SK-N-MC (cell line): ENCODE measurements around the gene PINLYP.
"Not testable (repeated sequence)": the region's sequence is repeated elsewhere in the genome, so short reads cannot be mapped to it uniquely, and the experiment has no call there.

Source experiments
- DNase-seq: peaks from one replicate; pipeline ENCODE4 v3.0.0-alpha.2; 2011; ENCODE audit warnings: low read depth, low spot score
- H3K27ac ChIP-seq: fragments of 200-600 bp; sonication (generic); 2 replicates; pipeline ENCODE4 v1.5.1; 2016; ENCODE audit warnings: mixed run types
- H3K36me3 ChIP-seq: fragments of 200-600 bp; sonication (generic); 2 replicates; pipeline ENCODE4 v1.6.1; 2017; ENCODE audit warnings: antibody characterized with exemption, low read length, mixed read lengths; ENCODE audit not compliant: insufficient read depth
- H3K4me3 ChIP-seq: fragments of 200-600 bp; sonication (generic); 2 replicates; pipeline ENCODE4 v1.5.1; 2016
- H3K9ac ChIP-seq: fragments of 200-600 bp; sonication (generic); 2 replicates; pipeline ENCODE4 v1.8.0; 2017; ENCODE audit warnings: mixed run types, mixed read lengths; ENCODE audit not compliant: insufficient read length
- H3K9me3 ChIP-seq: fragments of 200-600 bp; sonication (generic); 2 replicates; pipeline ENCODE4 v1.6.1; 2017; ENCODE audit warnings: low read depth, mild to moderate bottlenecking, antibody characterized with exemption, low read length, moderate library complexity, mixed read lengths
- EZH2 ChIP-seq: fragments of 200-600 bp; sonication (generic); IDR thresholded peaks from one replicate; pipeline ENCODE4 v1.6.1; 2017; ENCODE audit warnings: antibody characterized with exemption
- FOXP2 ChIP-seq: optimal IDR thresholded peaks from 2 replicates; pipeline ENCODE3; 2011; ENCODE audit warnings: mild to moderate bottlenecking, moderate library complexity; ENCODE audit not compliant: insufficient read depth; ENCODE audit errors: extremely low read length, control extremely low read depth
- POLR2AphosphoS5 ChIP-seq: IDR thresholded peaks from 2 replicates; pipeline ENCODE4 v1.6.1; 2012; ENCODE audit warnings: mild to moderate bottlenecking, low read depth, low read length, borderline replicate concordance

The PINLYP gene

DNA sequence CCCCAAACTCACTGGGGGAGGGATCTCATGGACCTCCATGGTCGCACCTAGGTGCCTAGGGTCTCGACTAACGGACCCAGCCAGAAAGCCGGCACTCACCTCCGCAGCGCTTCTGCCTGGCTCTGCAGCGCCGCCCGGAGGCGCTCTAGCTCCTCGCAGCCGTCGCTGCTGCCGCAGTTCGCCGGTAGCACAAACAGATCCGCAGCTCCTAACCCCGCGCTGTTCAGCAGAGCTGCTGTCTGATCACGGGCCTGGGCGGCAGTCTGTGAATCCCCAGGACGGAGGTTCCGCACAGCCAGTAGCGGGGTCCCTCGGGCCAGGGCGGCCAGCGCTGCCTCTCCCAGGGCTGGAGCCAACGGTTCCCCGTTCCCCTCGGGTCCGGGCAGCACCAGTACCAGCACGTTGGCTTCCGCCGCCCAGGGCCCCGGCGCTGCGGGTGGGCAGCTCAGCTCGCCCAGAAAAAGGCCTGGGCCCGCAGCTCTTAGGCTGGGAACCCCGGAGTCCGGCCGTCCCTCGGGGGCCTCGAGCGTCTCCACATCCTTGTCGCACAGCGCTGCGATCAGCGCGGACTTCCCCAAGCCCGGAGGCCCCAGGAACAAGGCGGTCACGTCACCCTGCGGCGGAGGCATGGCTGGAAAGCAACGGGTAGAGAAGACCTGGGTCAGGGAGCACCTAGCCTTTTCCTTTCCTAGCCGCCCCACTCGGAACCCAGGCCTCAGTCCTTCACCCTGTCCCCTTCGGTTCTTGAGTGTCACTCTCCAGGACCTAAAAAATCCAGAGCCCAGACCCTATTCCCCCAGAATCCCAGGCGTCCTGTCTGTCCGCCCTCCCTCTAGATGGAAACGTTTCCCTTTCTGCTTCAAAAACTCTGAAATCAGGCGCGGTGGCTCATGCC, 19.4 kb downstream of the PINLYP start:
- H3K9me3 ChIP-seq, result no peaks in the 10 kb centered on the region
- peak overlapping the region; percentile 85 for H3K4me3 ChIP-seq
- TF ChIP-seq FOXP2 (no peak), EZH2 (no peak), POLR2AphosphoS5 (no peak)
- no peak overlapping the region for H3K27ac ChIP-seq
- H3K36me3 ChIP-seq, result peaks cover 9% of the 10 kb centered on the region
- DNase-seq, result no peak
- peak overlapping the region; percentile 91 for H3K9ac ChIP-seq

DNA sequence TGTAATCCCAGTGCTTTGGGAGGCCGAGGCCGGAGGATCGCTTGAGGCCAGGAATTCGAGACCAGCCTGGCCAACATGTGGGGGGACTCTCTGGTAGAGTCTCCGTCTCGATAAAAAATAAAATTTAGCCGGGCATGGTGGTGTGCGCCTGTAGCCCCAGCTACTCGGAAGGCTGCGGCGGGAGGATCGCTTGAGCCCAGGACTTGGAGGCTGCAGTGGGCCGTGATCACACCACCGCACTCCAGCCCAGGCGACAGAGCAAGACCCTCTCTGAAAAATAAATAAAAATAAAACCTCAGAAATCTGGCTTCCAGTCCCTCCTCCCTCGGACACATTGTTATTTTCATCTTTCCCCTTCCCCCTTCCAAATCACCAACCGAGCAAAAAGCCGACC, 20.0 kb downstream of the PINLYP start:
- DNase-seq, result no peak
- TF ChIP-seq POLR2AphosphoS5 (no peak), FOXP2 (no peak), EZH2 (no peak)
- peaks cover 13% of the 10 kb centered on the region for H3K36me3 ChIP-seq
- no peaks in the 10 kb centered on the region for H3K9me3 ChIP-seq
- H3K4me3 ChIP-seq, result peak overlapping the region; percentile 85
- peak overlapping the region; percentile 91 for H3K9ac ChIP-seq
- no peak overlapping the region for H3K27ac ChIP-seq

DNA sequence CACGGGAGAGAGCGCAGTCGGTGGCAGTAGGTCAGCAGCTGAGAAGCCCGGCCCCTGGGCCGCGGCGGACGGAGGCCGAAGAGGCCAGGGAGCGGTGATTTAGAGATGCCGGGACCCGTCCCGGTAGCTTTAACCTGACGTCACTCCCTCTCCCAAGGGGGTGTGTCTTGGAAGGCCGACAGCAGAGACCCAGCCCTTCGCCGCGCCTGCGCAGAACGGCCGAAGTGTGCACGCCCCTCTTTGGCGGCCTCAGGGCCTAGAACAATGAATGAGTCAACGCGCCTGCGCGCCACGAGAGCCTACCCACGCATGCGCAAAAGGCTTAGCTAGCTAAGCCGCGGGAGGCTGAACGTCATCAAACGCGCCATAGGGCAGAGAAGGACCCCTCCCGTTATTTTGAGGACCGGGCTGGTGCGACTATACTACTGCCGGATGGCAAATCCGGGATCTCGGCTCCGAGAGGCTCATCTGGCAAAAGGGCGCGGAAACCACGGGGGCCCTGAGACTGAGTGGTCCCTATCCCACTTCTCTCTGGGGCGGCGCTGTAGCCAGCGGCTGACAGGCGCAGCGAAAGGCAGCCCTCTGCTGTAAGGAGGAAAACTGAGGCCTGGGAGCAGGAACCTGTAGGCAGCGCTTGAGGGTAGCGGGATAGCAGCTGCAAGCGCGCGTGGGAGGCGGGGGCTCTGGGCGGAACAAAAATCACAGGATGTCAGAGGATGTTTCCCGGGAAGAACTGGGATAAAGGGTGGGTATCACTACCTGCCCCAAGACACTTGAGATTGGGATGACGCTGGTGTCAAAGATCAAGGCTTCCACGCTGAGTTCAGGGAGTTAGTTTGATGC, 20.6 kb downstream of the PINLYP start, which contains the start of the genes IRGQ and ZNF576:
TSS of gene IRGQ (minus strand) at position 136 of the 843 bp plus-strand sequence. CDS start 796 bp downstream, outside the sequence.
TSS of gene ZNF576 (plus strand) at position 597 of the 843 bp plus-strand sequence. CDS start 514 bp downstream, outside the sequence.
- DNase-seq, result peak; percentile 97
- Histone ChIP-seq H3K9me3 (no peaks in the 10 kb centered on the region), H3K9ac (peak within 1 kb of the TSS; percentile 92), H3K4me3 (peak within 1 kb of the TSS; percentile 85), H3K36me3 (peaks cover 13% of the 10 kb centered on the region), H3K27ac (peak within 1 kb of the TSS; percentile 99)
- TF ChIP-seq POLR2AphosphoS5 (peak; percentile 59; the same call in 1 of the 2 replicates), FOXP2 (no peak)

GRCh38 chr19:43596842-43597461, 21.4 kb downstream of the PINLYP start:
- no peak for DNase-seq
- H3K36me3 ChIP-seq, result peaks cover 18% of the 10 kb centered on the region

GRCh38 chr19:43597876-43598275, 22.3 kb downstream of the PINLYP start:
- H3K36me3 ChIP-seq, result peaks cover 18% of the 10 kb centered on the region
- no peak for DNase-seq
- no peak for TF ChIP-seq POLR2AphosphoS5
- TF ChIP-seq FOXP2, result no peak
- no peak for TF ChIP-seq EZH2
- H3K9ac ChIP-seq, result peak overlapping the region; percentile 92
- H3K9me3 ChIP-seq, result no peaks in the 10 kb centered on the region
- H3K27ac ChIP-seq, result no peak overlapping the region
- H3K4me3 ChIP-seq, result peak overlapping the region; percentile 85

More at GRCh38 chr19:43596842-43597461, 21.4 kb downstream of the PINLYP start:
- peak overlapping the region; percentile 85 for H3K4me3 ChIP-seq
- H3K27ac ChIP-seq, result peak overlapping the region; percentile 99
- no peaks in the 10 kb centered on the region for H3K9me3 ChIP-seq
- peak overlapping the region; percentile 92 for H3K9ac ChIP-seq
- TF ChIP-seq FOXP2 (no peak), POLR2AphosphoS5 (no peak), EZH2 (no peak)

DNA sequence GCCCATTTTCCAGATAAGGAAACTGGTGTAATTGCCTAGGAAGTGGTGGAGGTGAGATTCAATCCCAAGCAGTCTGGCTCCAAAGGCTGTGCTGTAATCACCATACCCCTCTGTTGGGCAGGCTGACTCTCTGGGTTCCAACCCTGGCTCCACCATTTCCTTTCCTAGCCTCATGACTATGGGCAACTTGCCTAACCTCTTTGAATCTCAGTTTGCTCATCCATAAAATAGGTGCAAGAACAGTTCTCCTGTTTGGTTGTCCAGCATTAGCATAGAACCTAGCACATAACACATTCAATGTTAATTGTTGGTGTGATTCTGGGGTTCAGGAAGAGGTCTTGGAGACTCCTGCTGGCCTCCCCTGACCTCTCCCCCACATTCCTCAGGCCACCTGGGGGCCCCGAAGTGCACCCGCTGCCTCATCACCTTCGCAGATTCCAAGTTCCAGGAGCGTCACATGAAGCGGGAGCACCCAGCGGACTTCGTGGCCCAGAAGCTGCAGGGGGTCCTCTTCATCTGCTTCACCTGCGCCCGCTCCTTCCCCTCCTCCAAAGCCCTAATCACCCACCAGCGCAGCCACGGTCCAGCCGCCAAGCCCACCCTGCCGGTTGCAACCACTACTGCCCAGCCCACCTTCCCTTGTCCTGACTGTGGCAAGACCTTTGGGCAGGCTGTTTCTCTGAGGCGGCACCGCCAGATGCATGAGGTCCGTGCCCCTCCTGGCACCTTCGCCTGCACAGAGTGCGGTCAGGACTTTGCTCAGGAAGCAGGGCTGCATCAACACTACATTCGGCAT, 23.0 kb downstream of the PINLYP start:
- Histone ChIP-seq H3K9me3 (no peaks in the 10 kb centered on the region), H3K36me3 (peaks cover 18% of the 10 kb centered on the region), H3K4me3 (no peak overlapping the region), H3K27ac (no peak overlapping the region), H3K9ac (no peak overlapping the region)
- DNase-seq, result no peak
- TF ChIP-seq EZH2 (no peak), POLR2AphosphoS5 (no peak), FOXP2 (no peak)

DNA sequence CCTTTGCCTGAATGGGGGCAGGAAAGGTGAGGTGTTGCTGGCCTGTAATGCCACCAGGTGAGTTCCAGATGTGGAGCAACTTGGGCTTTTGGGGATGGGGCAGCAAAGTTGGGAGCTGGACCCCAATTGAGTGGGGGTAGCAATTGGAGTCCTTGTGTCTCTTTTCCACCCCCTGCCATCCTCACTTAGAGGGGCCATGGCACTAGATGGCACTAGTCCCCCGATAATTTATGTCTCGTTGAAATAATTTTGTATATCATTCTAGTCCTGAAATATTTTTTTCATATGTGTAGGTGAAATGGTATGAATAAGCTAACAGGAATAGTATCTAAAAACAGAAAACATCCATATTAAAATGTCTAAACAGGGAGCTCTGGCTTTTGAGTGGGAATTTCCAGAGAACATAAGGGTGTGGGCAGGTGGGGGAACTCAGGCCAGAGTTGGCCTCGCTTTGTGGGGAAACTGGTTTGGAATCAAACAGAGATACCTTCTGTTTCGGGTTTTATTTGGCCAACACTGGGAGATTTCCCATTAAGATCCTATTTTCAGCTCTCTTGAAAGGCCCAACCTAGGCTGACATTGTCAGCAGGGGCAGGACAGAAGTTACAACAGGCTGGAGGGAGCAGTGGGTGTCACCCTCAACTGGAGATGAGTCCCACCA, 24.2 kb downstream of the PINLYP start:
- no peak for TF ChIP-seq FOXP2
- TF ChIP-seq EZH2, result no peak
- TF ChIP-seq POLR2AphosphoS5, result no peak
- no peak overlapping the region for H3K9ac ChIP-seq
- DNase-seq, result no peak
- peaks cover 18% of the 10 kb centered on the region for H3K36me3 ChIP-seq
- no peak overlapping the region for H3K27ac ChIP-seq
- H3K4me3 ChIP-seq, result no peak overlapping the region
- H3K9me3 ChIP-seq, result no peaks in the 10 kb centered on the region

DNA sequence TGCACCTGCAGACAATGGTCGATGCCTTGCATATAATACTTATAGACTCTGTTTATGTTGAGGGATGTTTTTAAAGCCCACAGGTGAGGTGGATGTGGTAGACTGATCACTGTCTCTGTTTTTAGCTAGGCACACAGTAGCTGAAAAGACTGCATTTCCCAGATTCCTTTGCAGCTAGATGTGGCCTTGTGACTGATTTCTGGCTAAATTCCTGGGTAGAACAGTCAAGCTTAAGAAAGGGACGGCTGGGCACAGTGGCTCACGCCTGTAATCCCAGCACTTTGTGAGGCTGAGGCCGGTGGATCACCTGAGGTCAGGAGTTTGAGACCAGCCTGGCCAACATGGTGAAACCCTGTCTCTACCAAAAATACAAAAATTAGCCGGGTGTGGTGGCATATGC, 24.7 kb downstream of the PINLYP start:
- H3K36me3 ChIP-seq, result peaks cover 18% of the 10 kb centered on the region
- not testable (repeated sequence) for DNase-seq, H3K27ac ChIP-seq, H3K9ac ChIP-seq, H3K4me3 ChIP-seq, H3K9me3 ChIP-seq
